Vagina (tissue), 2 donors: ENCODE results near the gene TLR1. TPM values are rescaled to one million over a fixed set of nuclear protein-coding genes. Genes with fewer than 3 reads are reported as not detected.

ENCODE experiments used
- DNase-seq, 2 donors: peaks; one replicate each; pipeline ENCODE4 v3.0.0-alpha.2; 2017; ENCODE audit errors: extremely low spot score in 2 of 2
- H3K27ac ChIP-seq: fragments of 200-600 bp; sonication (generic); one replicate; pipeline ENCODE4 v1.5.1; 2019
- H3K27me3 ChIP-seq: fragments of 200-600 bp; sonication (generic); one replicate; pipeline ENCODE4 v1.5.1; 2019
- H3K36me3 ChIP-seq, 2 donors: fragments of 200-600 bp; sonication (generic); one replicate each; pipeline ENCODE4 v1.5.1; 2017 to 2019
- H3K4me1 ChIP-seq: fragments of 200-600 bp; sonication (generic); one replicate; pipeline ENCODE4 v1.5.1; 2019
- H3K4me3 ChIP-seq, 2 donors: fragments of 200-600 bp; sonication (generic); 1 replicate in 1 of 2; 2 replicates in 1 of 2; pipeline ENCODE4 v1.5.1; 2016 to 2019
- H3K9me3 ChIP-seq: fragments of 200-600 bp; sonication (generic); one replicate; pipeline ENCODE4 v1.5.1; 2019
- POLR2A ChIP-seq, 2 donors: fragments of 450-650 bp; IDR thresholded peaks; one replicate each; pipeline ENCODE4 v1.6.1; 2017; ENCODE audit warnings: antibody characterized with exemption in 2 of 2, mild to moderate bottlenecking in 2 of 2, moderate library complexity in 2 of 2
- POLR2AphosphoS5 ChIP-seq, 2 donors: sonication (generic); formaldehyde crosslinking; IDR thresholded peaks; one replicate each; pipeline ENCODE4 v1.9.0; 2017; ENCODE audit warnings: antibody characterized with exemption in 2 of 2, mild to moderate bottlenecking in 2 of 2, low read depth in 1 of 2; ENCODE audit not compliant: insufficient read depth in 1 of 2
- intact Hi-C: fragments of 100-400 bp; cut with DNase I; formaldehyde crosslinking; loops from one replicate; pipeline ENCODE4 v1.15.1; 2023
- total RNA-seq: library from RNA; depleted of rRNA; stranded (reverse); fragments of >200 nt; gene quantifications from one replicate; pipeline ENCODE4 v1.2.3, GENCODE V29; 2016
- TF ChIP-seq, protein P1 (sequence below), 3 experiments: fragments of 450-650 bp in 2 of 3; fragments of 200-600 bp in 1 of 3; sonication (generic) in 1 of 3; IDR thresholded peaks; one replicate each; pipeline ENCODE4 v1.5.1; 2017 to 2019; ENCODE audit warnings: antibody characterized with exemption in 3 of 3, mild to moderate bottlenecking in 2 of 3, moderate library complexity in 2 of 3

Gene TLR1
- total RNA-seq, 1 donor from 2014 or later: 10.3 TPM

- Histone ChIP-seq H3K4me3 (no peak overlapping the region), H3K36me3 (peaks cover 0 to 5% of the 10 kb centered on the region in 2 donors), H3K27me3 (no peaks in the 10 kb centered on the region), H3K4me1 (peaks cover 13% of the 10 kb centered on the region), H3K27ac (no peak overlapping the region), H3K9me3 (no peaks in the 10 kb centered on the region)
- DNase-seq: no peak
- intact Hi-C loops: no loop called here
- TF ChIP-seq POLR2A (IDR thresholded peaks at IDR 0.05) (no peak), POLR2AphosphoS5 (IDR thresholded peaks at IDR 0.05; ENCODE audit: insufficient read depth in 1 of 2, low read depth in 1 of 2) (no peak)
- TF ChIP-seq, protein P1, sequence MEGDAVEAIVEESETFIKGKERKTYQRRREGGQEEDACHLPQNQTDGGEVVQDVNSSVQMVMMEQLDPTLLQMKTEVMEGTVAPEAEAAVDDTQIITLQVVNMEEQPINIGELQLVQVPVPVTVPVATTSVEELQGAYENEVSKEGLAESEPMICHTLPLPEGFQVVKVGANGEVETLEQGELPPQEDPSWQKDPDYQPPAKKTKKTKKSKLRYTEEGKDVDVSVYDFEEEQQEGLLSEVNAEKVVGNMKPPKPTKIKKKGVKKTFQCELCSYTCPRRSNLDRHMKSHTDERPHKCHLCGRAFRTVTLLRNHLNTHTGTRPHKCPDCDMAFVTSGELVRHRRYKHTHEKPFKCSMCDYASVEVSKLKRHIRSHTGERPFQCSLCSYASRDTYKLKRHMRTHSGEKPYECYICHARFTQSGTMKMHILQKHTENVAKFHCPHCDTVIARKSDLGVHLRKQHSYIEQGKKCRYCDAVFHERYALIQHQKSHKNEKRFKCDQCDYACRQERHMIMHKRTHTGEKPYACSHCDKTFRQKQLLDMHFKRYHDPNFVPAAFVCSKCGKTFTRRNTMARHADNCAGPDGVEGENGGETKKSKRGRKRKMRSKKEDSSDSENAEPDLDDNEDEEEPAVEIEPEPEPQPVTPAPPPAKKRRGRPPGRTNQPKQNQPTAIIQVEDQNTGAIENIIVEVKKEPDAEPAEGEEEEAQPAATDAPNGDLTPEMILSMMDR (IDR thresholded peaks at IDR 0.05): no peak
These were observed 4.2 kb downstream of the TLR1 start for GRCh38 chr4:38800366-38800765.

DNA sequence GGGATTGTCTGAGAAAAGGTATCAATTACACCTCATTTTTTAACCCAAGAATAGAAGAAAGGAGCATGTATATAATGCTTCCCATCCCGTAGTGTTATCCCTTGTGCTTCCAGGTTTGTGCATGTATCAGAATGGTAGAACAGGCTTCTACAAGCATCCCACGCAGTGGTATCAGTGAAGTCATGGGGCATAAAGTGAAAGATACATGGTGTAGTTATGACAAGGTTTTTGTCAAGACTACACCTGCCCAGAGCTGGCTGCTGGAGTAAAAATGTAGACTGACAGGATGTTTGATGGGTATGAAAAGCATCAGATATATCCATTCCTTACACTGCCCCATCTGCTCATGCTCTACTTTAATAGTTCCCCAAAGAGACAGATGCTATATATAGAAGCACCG is 9.5 kb downstream of the TLR1 start:
- Histone ChIP-seq H3K27ac (no peak overlapping the region), H3K4me1 (no peaks in the 10 kb centered on the region), H3K4me3 (no peak overlapping the region), H3K27me3 (no peaks in the 10 kb centered on the region), H3K36me3 (peaks cover 0 to 5% of the 10 kb centered on the region in 2 donors), H3K9me3 (no peaks in the 10 kb centered on the region)
- intact Hi-C loops: no loop called here
- no peak for DNase-seq
- no peak for TF ChIP-seq POLR2A (IDR thresholded peaks at IDR 0.05)
- TF ChIP-seq, protein P1 (IDR thresholded peaks at IDR 0.05): no peak
- no peak for TF ChIP-seq POLR2AphosphoS5 (IDR thresholded peaks at IDR 0.05; ENCODE audit: insufficient read depth in 1 of 2, low read depth in 1 of 2)

- peaks cover 0 to 5% of the 10 kb centered on the region in 2 donors for H3K36me3 ChIP-seq
- no peak overlapping the region for H3K4me3 ChIP-seq
- H3K9me3 ChIP-seq: no peaks in the 10 kb centered on the region
- H3K27ac ChIP-seq: no peak overlapping the region
- TF ChIP-seq POLR2AphosphoS5 (IDR thresholded peaks at IDR 0.05; ENCODE audit: insufficient read depth in 1 of 2, low read depth in 1 of 2) (no peak), POLR2A (IDR thresholded peaks at IDR 0.05) (no peak)
- TF ChIP-seq, protein P1 (IDR thresholded peaks at IDR 0.05): no peak
- H3K4me1 ChIP-seq: no peaks in the 10 kb centered on the region
- no peaks in the 10 kb centered on the region for H3K27me3 ChIP-seq
- intact Hi-C loops: no loop called here
- DNase-seq: no peak
These were observed 10.5 kb downstream of the TLR1 start for GRCh38 chr4:38794051-38794450.

DNA sequence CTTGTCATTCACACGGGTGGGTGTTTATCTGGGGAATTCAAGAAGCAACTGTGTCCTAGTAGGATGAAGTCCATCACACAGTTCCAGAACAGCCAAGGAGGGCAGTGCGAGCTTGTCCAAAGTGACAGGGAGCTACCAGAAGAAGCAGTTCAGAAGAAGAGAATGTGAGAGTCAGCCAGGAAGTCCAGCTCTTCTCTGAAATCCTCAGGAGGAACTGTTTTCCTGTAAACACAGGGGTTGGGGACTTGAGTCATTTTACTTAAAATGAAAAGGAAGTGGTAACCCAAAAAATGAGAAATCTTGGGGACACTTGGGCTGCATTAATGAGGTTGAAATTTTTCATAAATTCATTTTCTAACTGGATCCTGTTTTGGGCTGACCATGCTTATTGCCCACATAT is 13.6 kb downstream of the TLR1 start:
- Histone ChIP-seq H3K4me1 (no peaks in the 10 kb centered on the region), H3K4me3 (no peak overlapping the region), H3K36me3 (no peaks in the 10 kb centered on the region), H3K27me3 (no peaks in the 10 kb centered on the region), H3K27ac (no peak overlapping the region), H3K9me3 (no peaks in the 10 kb centered on the region)
- TF ChIP-seq POLR2A (IDR thresholded peaks at IDR 0.05): no peak
- TF ChIP-seq, protein P1 (IDR thresholded peaks at IDR 0.05): no peak
- TF ChIP-seq POLR2AphosphoS5 (IDR thresholded peaks at IDR 0.05; ENCODE audit: insufficient read depth in 1 of 2, low read depth in 1 of 2): no peak
- DNase-seq: no peak
- intact Hi-C loops: no loop called here

- Histone ChIP-seq H3K27ac (no peak overlapping the region), H3K4me1 (no peaks in the 10 kb centered on the region), H3K36me3 (no peaks in the 10 kb centered on the region), H3K9me3 (no peaks in the 10 kb centered on the region), H3K4me3 (no peak overlapping the region), H3K27me3 (no peaks in the 10 kb centered on the region)
- TF ChIP-seq POLR2A (IDR thresholded peaks at IDR 0.05) (no peak), POLR2AphosphoS5 (IDR thresholded peaks at IDR 0.05; ENCODE audit: insufficient read depth in 1 of 2, low read depth in 1 of 2) (no peak)
- TF ChIP-seq, protein P1 (IDR thresholded peaks at IDR 0.05): no peak
- no peak for DNase-seq
- intact Hi-C loops: no loop called here
These were observed 16.3 kb downstream of the TLR1 start for GRCh38 chr4:38788317-38788716.
